Astrocyte (in vitro differentiated cells and primary cell): ENCODE results near the gene ITGA8.

Experiments
- CTCF ChIP-seq: IDR thresholded peaks from 2 replicates; pipeline ENCODE4 v1.5.1; 2011; ENCODE audit warnings: low read depth, mild to moderate bottlenecking, inconsistent platforms, low read length, moderate library complexity; ENCODE audit not compliant: insufficient read depth
- EZH2 ChIP-seq: IDR thresholded peaks from 2 replicates; pipeline ENCODE4 v1.6.1; 2012; ENCODE audit warnings: mild to moderate bottlenecking, low read length, inconsistent platforms; ENCODE audit not compliant: insufficient read depth

- TF ChIP-seq CTCF = no peak
- no peak for TF ChIP-seq EZH2
Observed at GRCh38 chr10:15661574-15661973, 58.1 kb downstream of the ITGA8 start.
